H1 (cell line): Measurements from ENCODE around the gene FES. TPM values are rescaled to one million over a fixed set of nuclear protein-coding genes. Genes with fewer than 3 reads are reported as not detected.
A peak's percentile ranks its signal among the peaks of the same experiment; 100 is the strongest.

ENCODE experiments used
- CTCF ChIA-PET: fragments of 300-600 bp; sonication (Branson Sonifier 250); formaldehyde crosslinking; loops from one replicate; lab custom pipeline; 2021; ENCODE audit not compliant: partially characterized antibody; lab: Charles Lee
- POLR2A ChIA-PET: fragments of 300-600 bp; sonication (Branson Sonifier 250); formaldehyde crosslinking; loops from one replicate; lab custom pipeline; 2021; ENCODE audit warnings: inconsistent platforms; ENCODE audit not compliant: partially characterized antibody; lab: Charles Lee
- DNase-seq, 2 experiments: peaks; one replicate each; pipeline versions ENCODE4 v3.0.0 to v3.0.0-alpha.2; 2010 to 2022; ENCODE audit warnings: low spot score in 2 of 2, low read depth in 1 of 2, mixed read lengths in 1 of 2
- FAIRE-seq: peaks from 2 replicates; lab custom pipeline; 2011; peaks lifted over from hg19 to GRCh38; lab: Jason Lieb, UNC
- H2AFZ ChIP-seq: 2 replicates; pipeline ENCODE4 v1.8.1; 2012; ENCODE audit warnings: low read length, inconsistent platforms
- H2AK5ac ChIP-seq: 2 replicates; pipeline ENCODE4 v1.6.1; 2013; ENCODE audit warnings: low read depth, low read length
- H2BK120ac ChIP-seq: replicated peaks from 2 replicates; pipeline ENCODE3; 2013; ENCODE audit warnings: low read depth, low read length, inconsistent platforms
- H2BK12ac ChIP-seq: 2 replicates; pipeline ENCODE4 v1.6.1; 2013; ENCODE audit warnings: low read depth, low read length
- H2BK15ac ChIP-seq: 2 replicates; pipeline ENCODE4 v1.6.1; 2013; ENCODE audit warnings: low read length
- H2BK20ac ChIP-seq: 2 replicates; pipeline ENCODE4 v1.6.1; 2013; ENCODE audit warnings: low read length
- H2BK5ac ChIP-seq: 2 replicates; pipeline ENCODE4 v1.6.1; 2013; ENCODE audit warnings: low read depth, low read length
- H3K14ac ChIP-seq: 2 replicates; pipeline ENCODE4 v1.6.1; 2013; ENCODE audit warnings: inconsistent platforms; ENCODE audit not compliant: insufficient read length
- H3K18ac ChIP-seq: 2 replicates; pipeline ENCODE4 v1.6.1; 2013; ENCODE audit warnings: low read length; ENCODE audit errors: extremely low read depth
- H3K23ac ChIP-seq: 2 replicates; pipeline ENCODE4 v1.6.1; 2013; ENCODE audit warnings: inconsistent platforms; ENCODE audit not compliant: insufficient read length
- H3K23me2 ChIP-seq: 2 replicates; pipeline ENCODE4 v1.6.1; 2013; ENCODE audit warnings: low read depth, low read length
- H3K27ac ChIP-seq: 2 replicates; pipeline ENCODE4 v1.6.1; 2011; ENCODE audit warnings: low read depth, low read length, inconsistent platforms
- H3K27me3 ChIP-seq, 4 experiments: replicated peaks in 1 of 4; 1 replicate in 1 of 4; 2 replicates in 3 of 4; pipeline versions ENCODE4 v1.6.1 to v1.8.1; 2011 to 2013; ENCODE audit warnings: low read length in 3 of 4, mild to moderate bottlenecking in 3 of 4, inconsistent platforms in 2 of 4, mixed read lengths in 2 of 4, moderate library complexity in 1 of 4; ENCODE audit not compliant: control insufficient read depth in 3 of 4, insufficient read depth in 3 of 4; ENCODE audit errors: extremely low read depth in 1 of 4
- H3K36me3 ChIP-seq, 4 experiments: 2 replicates each; pipeline versions ENCODE4 v1.6.1 to v1.8.1; 2011 to 2013; ENCODE audit warnings: mild to moderate bottlenecking in 4 of 4, low read length in 3 of 4, moderate library complexity in 2 of 4, control low read depth in 1 of 4, inconsistent platforms in 1 of 4; ENCODE audit not compliant: insufficient read depth in 4 of 4, control insufficient read depth in 2 of 4
- H3K4ac ChIP-seq: replicated peaks from 2 replicates; pipeline ENCODE3; 2013; ENCODE audit warnings: low read length, low read depth, mixed read lengths, inconsistent platforms; ENCODE audit not compliant: insufficient read length
- H3K4me1 ChIP-seq, 4 experiments: replicated peaks in 1 of 4; 1 replicate in 1 of 4; 2 replicates in 3 of 4; pipeline versions ENCODE4 v1.6.1 to v1.8.1; 2011 to 2013; ENCODE audit warnings: low read length in 3 of 4, inconsistent platforms in 2 of 4, mixed read lengths in 1 of 4; ENCODE audit not compliant: insufficient read depth in 4 of 4, control insufficient read depth in 3 of 4
- H3K4me2 ChIP-seq, 2 experiments: 2 replicates each; pipeline versions ENCODE4 v1.6.1 to v1.8.1; 2011 to 2013; ENCODE audit warnings: low read depth in 2 of 2, low read length in 2 of 2, control low read depth in 1 of 2, inconsistent platforms in 1 of 2, mild to moderate bottlenecking in 1 of 2; ENCODE audit not compliant: insufficient read depth in 1 of 2
- H3K4me3 ChIP-seq, 4 experiments: fragments of 200-600, 300-600 bp in 1 of 4; sonication (generic), shearing (Covaris generic), sonication (Bioruptor Twin) in 1 of 4; 2 replicates each; pipeline versions ENCODE4 v1.5.1 to v1.8.1; 2011 to 2016; ENCODE audit warnings: low read length in 4 of 4, low read depth in 3 of 4, control low read depth in 2 of 4, inconsistent platforms in 2 of 4, mild to moderate bottlenecking in 2 of 4, mixed read lengths in 1 of 4, moderate library complexity in 1 of 4; ENCODE audit not compliant: insufficient read depth in 2 of 4; ENCODE audit errors: extremely low read depth in 1 of 4
- H3K56ac ChIP-seq: replicated peaks from 2 replicates; pipeline ENCODE3; 2013; ENCODE audit warnings: low read depth, mild to moderate bottlenecking, mixed read lengths, low read length, inconsistent platforms; ENCODE audit not compliant: insufficient read length
- H3K79me1 ChIP-seq: 2 replicates; pipeline ENCODE4 v1.6.1; 2013; ENCODE audit warnings: low read depth, low read length, control low read depth
- H3K79me2 ChIP-seq, 2 experiments: 2 replicates each; pipeline versions ENCODE4 v1.6.1 to v1.8.1; 2012 to 2013; ENCODE audit warnings: low read length in 2 of 2, mild to moderate bottlenecking in 2 of 2, inconsistent platforms in 1 of 2; ENCODE audit not compliant: insufficient read depth in 2 of 2, control insufficient read depth in 1 of 2
- H3K9ac ChIP-seq, 4 experiments: replicated peaks in 1 of 4; 1 replicate in 1 of 4; 2 replicates in 3 of 4; pipeline versions ENCODE4 v1.6.1 to v1.8.1; 2011 to 2013; ENCODE audit warnings: low read depth in 3 of 4, low read length in 3 of 4, control low read depth in 2 of 4, mild to moderate bottlenecking in 2 of 4, moderate library complexity in 2 of 4, inconsistent platforms in 1 of 4; ENCODE audit errors: extremely low read depth in 1 of 4
- H3K9me3 ChIP-seq, 2 experiments: 2 replicates each; pipeline versions ENCODE4 v1.6.1 to v1.8.1; 2012 to 2013; ENCODE audit warnings: mild to moderate bottlenecking in 2 of 2, moderate library complexity in 2 of 2, control low read depth in 1 of 2, inconsistent platforms in 1 of 2, low read depth in 1 of 2, low read length in 1 of 2, mixed read lengths in 1 of 2; ENCODE audit not compliant: insufficient read depth in 2 of 2
- H4K20me1 ChIP-seq, 2 experiments: replicated peaks in 1 of 2; 2 replicates each; pipeline versions ENCODE3 to v1.8.1; 2011 to 2013; ENCODE audit warnings: inconsistent platforms in 2 of 2, low read length in 2 of 2, mild to moderate bottlenecking in 1 of 2; ENCODE audit not compliant: insufficient read depth in 2 of 2, control insufficient read depth in 1 of 2
- H4K5ac ChIP-seq: 2 replicates; pipeline ENCODE4 v1.6.1; 2013; ENCODE audit warnings: low read length, low read depth, mixed read lengths, inconsistent platforms; ENCODE audit not compliant: insufficient read length
- H4K8ac ChIP-seq: 2 replicates; pipeline ENCODE4 v1.8.0; 2013; ENCODE audit warnings: mild to moderate bottlenecking, moderate library complexity, low read length, inconsistent platforms; ENCODE audit not compliant: insufficient read depth; ENCODE audit errors: extremely low read depth
- H4K91ac ChIP-seq: replicated peaks from 2 replicates; pipeline ENCODE3; 2013; ENCODE audit warnings: low read length, mixed read lengths, inconsistent platforms; ENCODE audit not compliant: insufficient read length
- ASH2L ChIP-seq: fragments of 200-600, 300-600 bp; sonication (generic); IDR thresholded peaks from one replicate; pipeline ENCODE4 v1.7.1; 2017; ENCODE audit warnings: low read length
- BACH1 ChIP-seq: IDR thresholded peaks from 2 replicates; pipeline ENCODE4 v1.6.1; 2012; ENCODE audit warnings: low read length, improper control_type of control experiment
- E2F6 ChIP-seq: IDR thresholded peaks from 2 replicates; pipeline ENCODE4 v1.6.1; 2012; ENCODE audit warnings: inconsistent platforms
- EZH2 ChIP-seq: fragments of 200-600 bp; sonication (generic); IDR thresholded peaks from 2 replicates; pipeline ENCODE4 v1.7.1; 2012; ENCODE audit warnings: low read depth, mild to moderate bottlenecking, moderate library complexity, low read length, inconsistent platforms; ENCODE audit not compliant: severe bottlenecking
- KDM1A ChIP-seq: fragments of 200-600, 300-600 bp; sonication (generic); IDR thresholded peaks from 2 replicates; pipeline ENCODE4 v1.7.1; 2016; ENCODE audit warnings: mild to moderate bottlenecking, low read length, borderline replicate concordance
- WGBS, 2 experiments: shearing (Covaris generic) in 1 of 2; methylation state at CpG; one replicate each; pipeline versions ENCODE4 v1.1.6 to v1.1.7; 2013 to 2015; ENCODE audit warnings: low lambda C conversion rate in 2 of 2, mixed read lengths in 2 of 2, inconsistent platforms in 1 of 2, low coverage in 1 of 2, missing lambda C conversion rate in 1 of 2; ENCODE audit not compliant: insufficient replicate concordance in 2 of 2, insufficient coverage in 1 of 2, insufficient read length in 1 of 2; ENCODE audit errors: extremely low coverage in 1 of 2, missing lambda C conversion rate in 1 of 2; 5-methylcytosine and 5-hydroxymethylcytosine counted together
- polyA plus RNA-seq, 7 experiments: library from polyadenylated mRNA; depleted of rRNA in 3 of 7; stranded (reverse) in 5 of 7; unstranded in 2 of 7; fragments of >200 nt in 5 of 7; fragments of 200-250 nt in 2 of 7; gene quantifications; 1 replicate in 5 of 7; 2 replicates in 1 of 7; 4 replicates in 1 of 7; pipeline versions ENCODE4 v1.2.1 to v1.2.3, GENCODE V29; 2011 to 2013; ENCODE audit warnings: missing spikeins in 2 of 7, mixed read lengths in 2 of 7
- total RNA-seq: library from RNA; stranded (reverse); fragmentation: NEBNext Ultra II Directional; extraction: Animal tissue kit (Norgen Biotek cat#: 25700); gene quantifications from 2 replicates; pipeline ENCODE4 v1.2.1, GENCODE V29; 2021

The FES gene
- total and polyA plus RNA-seq, 2 of the 8 experiments (the other 6 are each of a cell fraction or from before 2014, with no cell fraction given) = 8.5 to 8.6 TPM

- no peak overlapping the region for H2AFZ ChIP-seq
- no peak overlapping the region for H3K23ac ChIP-seq
- no peak overlapping the region for H3K56ac ChIP-seq
- H3K9ac ChIP-seq = no peak overlapping the region
- no peak overlapping the region for H4K91ac ChIP-seq
- ChIA-PET CTCF (interaction anchor here (1.2 to 2.1 kb wide), 4 partner anchors 14 to 37 kb away, joined by 3 to 13 read pairs (median 8); no protein-coding TSS in a partner anchor), POLR2A (no interaction called here)
- no peak overlapping the region for H3K4ac ChIP-seq
- no peak for FAIRE-seq
- H3K79me1 ChIP-seq = no peaks in the 10 kb centered on the region
- no peaks in the 10 kb centered on the region for H4K20me1 ChIP-seq
- H3K18ac ChIP-seq = no peak overlapping the region
- TF ChIP-seq E2F6 (no peak), BACH1 (no peak), KDM1A (no peak), EZH2 (no peak), ASH2L (no peak)
- WGBS, 2 experiments = 79% methylated on average over 3 of the region's 3 CpGs; no CpG with 5 or more reads in 1 of the 2 experiments
- no peaks in the 10 kb centered on the region for H3K27me3 ChIP-seq
- H3K14ac ChIP-seq = no peak overlapping the region
- no peak overlapping the region for H3K4me3 ChIP-seq
- no peak for DNase-seq
- no peaks in the 10 kb centered on the region for H3K9me3 ChIP-seq
- H3K23me2 ChIP-seq = peaks cover 4% of the 10 kb centered on the region; the same call in 1 of the 2 replicates
- H3K27ac ChIP-seq = no peak overlapping the region
- H2BK20ac ChIP-seq = no peak overlapping the region
- H2BK15ac ChIP-seq = 0 out of 2 replicates have a peak overlapping the region, but pooled peaks have one; percentile 1
- H3K4me2 ChIP-seq = no peak overlapping the region
- no peak overlapping the region for H2AK5ac ChIP-seq
- no peak overlapping the region for H2BK120ac ChIP-seq
- no peak overlapping the region for H2BK5ac ChIP-seq
- no peak overlapping the region for H4K8ac ChIP-seq
- H3K79me2 ChIP-seq = no peaks in the 10 kb centered on the region
- H3K36me3 ChIP-seq = no peaks in the 10 kb centered on the region
- H4K5ac ChIP-seq = no peak overlapping the region
- H2BK12ac ChIP-seq = no peak overlapping the region
- H3K4me1 ChIP-seq = peaks cover 12 to 23% (median 14%) of the 10 kb centered on the region in 4 experiments
Measured at GRCh38 chr15:90866800-90867199, 17.5 kb upstream of the FES start.
